Stimulated activated CD8-positive, alpha-beta memory T cell treated with anti-CD3 and anti-CD28 coated beads, Interleukin-12 subunit alpha, Interleukin-12 subunit beta, amount 100 ng/mL, for 1 hour (primary cell): ENCODE measurements around the gene CPN1.
A peak's percentile ranks its signal among the peaks of the same experiment; 100 is the strongest.

Source experiments
- DNase-seq: peaks from one replicate; pipeline ENCODE4 v3.0.0-alpha.2; 2020; ENCODE audit warnings: low read depth

CPN1 gene

DNA sequence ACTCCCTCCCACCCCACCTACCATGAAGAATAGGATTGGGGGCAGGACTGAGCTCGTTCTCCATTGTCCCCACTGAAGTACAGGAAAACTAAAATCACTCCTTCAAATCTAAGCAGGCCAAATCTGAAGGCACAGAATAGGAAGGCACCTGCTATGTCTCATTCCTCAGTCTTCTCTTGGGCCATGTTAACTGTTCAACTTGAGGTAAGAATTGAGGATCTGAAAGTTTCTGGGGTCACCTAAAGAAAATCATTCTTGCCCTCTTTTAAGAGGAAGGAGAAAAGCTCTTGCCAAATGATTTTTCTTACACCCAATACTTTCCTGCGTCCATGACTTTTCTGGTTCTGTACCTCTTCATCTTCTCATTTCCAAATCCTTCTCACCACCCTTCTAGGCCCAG lies 4.9 kb downstream of the CPN1 start:
- DNase-seq, result no peak

DNA sequence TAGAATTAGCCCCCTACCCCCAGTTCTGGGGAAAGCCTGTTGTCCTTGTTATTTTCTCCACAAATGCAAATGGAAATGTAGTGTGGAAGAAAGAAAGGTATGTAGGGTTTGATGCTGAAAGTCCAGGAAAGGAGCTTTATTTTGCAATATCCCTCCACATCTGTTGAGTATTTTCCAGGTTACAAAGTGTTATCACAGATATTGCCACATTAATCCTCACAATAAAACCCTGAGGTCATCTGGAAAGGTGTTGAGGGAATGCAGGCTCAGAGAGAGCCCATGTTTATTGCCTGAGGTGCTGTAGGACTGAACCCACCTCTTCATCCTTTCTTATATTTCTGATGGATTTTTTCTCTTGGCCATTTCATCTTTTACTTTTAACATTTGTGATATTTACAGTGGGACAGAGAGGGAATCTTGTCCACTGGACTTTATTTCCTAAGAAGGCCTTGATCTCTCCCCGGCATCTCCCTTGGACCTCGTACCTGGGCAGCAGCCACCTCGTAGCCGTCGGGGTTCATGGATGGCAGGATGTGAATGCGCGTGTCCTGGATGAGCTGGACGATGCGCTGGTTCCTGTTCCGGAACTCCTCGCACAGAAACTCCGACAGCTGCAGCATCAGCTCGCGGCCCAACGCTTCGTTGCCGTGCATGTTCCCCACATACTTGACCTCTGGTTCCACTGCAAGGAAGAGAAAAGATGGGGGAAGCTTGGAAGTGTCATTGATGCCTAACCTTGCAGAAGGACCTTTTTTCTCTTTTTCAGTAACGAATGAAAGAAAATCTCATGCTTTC lies 6.0 kb downstream of the CPN1 start:
- no peak for DNase-seq

DNA sequence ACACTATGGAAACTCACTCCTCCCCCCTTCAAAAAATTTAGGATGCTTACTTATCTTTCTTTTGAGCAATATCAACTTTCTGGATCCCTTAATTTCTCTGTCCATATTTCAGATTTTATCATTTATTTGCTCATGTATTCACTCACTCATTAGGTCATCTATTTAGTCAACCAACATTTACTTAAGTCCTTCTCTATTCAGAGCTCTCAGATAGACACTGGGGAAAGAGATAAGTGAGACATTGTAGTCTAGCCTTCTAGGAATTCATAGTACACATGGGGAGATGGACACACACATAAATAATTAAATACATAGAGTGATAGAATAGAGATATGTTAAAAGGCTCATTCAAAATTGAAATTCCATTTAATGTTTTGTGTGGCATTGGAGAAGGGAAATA lies 9.2 kb downstream of the CPN1 start:
- no peak for DNase-seq

DNA sequence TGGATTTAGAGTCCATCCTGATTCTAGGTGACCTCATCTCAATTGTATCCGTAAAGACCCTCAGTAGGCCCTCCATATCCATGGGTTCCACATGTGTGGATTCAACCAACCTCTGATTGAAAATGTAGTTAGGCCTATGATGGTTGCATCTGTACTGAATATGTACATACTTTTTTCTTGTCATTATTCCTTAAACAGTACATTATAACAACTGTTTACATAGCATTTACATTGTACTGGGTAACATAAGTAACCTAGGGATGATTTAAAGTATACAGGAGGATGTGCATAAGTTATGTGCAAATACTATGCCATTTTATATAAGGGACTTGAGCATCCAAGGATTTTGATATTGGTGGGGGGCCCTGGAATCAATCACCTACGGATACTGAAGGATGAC lies 10.1 kb downstream of the CPN1 start:
- DNase-seq, result no peak

DNA sequence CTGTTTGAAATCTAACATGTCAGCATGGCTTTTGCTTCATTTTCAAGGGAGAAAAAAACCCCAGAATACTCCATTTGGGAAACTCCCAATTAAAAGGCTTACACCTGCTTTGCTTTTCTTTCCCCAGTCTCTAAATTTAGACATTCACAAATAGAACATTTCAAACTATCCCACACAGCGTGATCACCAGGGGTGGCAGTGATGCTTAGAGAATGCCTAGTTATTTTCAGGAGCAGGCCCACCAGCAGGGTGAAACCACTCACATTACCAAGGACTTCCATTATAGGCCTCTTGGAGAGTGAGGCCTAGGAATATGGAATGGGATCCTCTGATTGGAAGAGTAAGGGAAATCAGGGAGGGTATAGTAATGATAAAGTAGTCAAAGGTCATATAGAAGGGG lies 14.2 kb downstream of the CPN1 start:
- no peak for DNase-seq

DNA sequence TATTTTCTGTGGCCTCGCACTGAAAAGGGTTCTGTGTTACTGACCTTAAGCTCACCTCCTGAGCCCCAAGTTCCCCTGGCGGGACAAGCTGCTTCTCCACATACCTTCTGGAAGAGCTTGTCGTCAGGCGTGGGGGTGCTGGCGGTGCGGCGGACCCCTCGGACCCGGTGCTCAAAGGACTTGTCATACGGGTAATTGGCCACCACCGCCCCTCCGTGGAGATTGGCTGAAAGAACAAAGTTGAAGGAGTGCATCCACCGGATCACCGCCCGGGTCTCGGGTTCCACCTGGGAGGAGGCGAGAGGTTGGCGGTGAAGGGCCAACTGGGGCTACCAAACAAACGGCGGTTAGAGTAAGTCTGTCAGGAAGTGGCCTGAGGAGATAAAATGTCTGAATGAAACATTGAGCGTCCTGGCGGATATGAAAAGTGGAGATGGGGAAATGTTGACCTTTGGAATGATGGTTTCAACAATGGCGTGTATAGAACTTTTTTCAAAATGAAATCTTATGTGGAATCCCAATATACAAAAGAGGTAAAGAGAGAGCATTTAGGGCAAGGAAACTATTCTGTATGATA lies 16.5 kb downstream of the CPN1 start:
- DNase-seq, result no peak

DNA sequence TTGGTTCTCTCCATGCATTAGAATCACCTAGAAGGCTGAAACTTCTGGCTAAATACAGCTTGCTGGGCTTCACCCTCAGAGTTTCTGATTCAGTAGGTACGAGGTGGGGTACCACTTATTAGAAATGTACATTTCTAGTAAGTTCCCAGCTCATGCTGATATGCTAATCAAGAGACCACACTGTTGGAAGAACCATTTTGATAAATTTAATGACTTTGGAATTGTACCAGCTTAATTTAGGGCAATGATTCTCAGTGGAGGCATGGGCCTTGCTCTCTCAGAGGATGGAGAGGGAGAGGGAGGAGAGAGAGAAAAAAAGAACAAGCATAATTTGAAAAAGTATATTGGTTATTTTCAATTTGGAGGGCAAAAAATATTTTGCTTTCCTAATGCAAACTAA lies 20.3 kb downstream of the CPN1 start:
- no peak for DNase-seq

DNA sequence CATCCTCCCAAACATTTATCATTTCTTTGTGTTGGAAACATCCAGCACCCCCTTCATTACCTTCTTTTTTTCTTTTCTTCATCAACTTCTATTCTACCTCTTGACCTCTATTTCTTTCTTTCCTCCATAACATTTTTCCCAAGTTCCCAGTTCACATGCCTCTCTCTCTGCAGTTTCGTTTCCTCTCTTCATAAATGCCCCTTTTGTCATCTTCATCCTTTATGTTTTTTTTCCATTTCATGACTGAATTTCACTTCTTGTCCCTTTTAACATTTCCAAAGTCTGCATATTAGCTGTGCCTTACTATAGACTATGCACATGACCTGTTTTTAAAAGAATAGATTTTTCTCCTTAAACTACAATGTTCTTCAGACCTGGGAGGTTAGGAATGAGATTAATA lies 23.7 kb downstream of the CPN1 start:
- no peak for DNase-seq

DNA sequence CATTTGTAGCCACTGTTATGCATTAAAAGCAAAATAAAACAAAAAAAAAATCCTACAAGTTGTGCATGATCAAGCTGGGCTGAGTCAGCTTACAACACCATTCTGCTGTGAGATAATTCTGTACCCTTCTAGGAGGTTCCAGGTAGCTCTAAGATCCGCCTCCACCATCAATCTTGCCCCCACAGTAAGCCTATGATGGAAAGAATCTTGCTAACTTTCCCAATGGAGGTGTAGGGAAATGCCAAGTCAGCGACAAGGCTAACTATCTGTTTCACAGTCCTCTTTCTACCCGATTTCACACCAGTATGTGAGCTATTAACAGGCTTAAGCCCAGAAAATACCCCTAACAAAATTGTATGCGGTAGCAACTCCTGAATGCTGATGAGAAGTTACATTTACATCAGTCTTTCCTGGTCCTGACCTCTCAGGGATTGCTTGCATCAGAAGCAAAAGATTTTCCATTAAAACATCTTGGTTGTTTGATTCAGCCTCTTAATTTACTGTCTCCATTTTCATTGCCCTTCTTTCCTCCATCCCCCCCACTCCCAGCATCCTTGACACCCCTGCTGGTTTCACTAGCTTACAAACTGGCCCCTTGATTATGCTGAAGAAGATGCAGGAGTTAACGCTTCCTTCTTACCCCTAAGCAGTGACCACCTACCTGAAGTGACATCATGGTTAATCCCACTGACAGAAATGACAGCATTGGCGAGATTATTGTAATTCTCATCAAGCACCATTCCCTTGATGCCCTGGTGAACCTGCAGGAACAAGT lies 27.8 kb downstream of the CPN1 start:
- DNase-seq, result no peak

DNA sequence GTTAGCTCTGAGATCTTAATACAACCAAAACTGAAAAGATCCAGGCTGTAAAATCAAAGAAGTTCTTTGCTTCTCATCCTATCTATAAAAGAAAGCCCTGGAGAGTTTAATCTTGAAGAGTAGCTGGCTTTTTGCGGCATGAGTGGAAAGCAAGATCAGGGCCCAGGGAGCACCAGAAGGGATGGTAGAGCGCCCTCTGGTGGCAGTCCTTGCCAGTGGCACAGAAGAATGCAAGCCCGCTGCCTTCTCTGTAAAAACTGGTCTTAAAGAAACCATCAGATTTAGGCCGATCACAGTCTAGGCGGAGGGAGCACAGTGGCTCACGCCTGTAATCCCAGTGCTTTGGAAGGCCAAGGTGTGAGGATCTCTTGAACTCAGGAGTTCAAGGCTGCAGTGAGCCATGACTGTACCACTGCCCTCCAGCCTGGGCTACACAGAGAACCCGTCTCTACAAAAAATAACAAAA lies 35.6 kb downstream of the CPN1 start:
- peak; percentile 73 for DNase-seq

DNA sequence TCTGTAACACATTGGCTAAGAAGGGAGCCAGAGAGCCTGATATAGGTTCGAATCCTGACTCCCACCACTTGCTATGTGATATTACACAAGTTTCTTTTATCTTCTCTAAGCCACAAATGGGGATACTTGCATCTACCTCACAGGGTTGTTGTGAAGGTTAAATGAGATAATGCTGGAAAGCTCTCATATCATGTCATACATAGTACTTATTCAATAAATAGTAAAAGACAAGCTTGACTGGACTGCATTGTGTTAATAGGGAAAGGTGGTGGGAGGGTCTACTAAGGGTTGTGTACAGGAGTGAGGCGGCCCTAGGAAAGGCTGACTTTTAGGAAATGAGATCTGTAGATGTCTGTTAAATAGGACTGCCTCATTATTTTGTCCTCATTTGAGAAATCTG lies 36.1 kb downstream of the CPN1 start:
- DNase-seq, result no peak

DNA sequence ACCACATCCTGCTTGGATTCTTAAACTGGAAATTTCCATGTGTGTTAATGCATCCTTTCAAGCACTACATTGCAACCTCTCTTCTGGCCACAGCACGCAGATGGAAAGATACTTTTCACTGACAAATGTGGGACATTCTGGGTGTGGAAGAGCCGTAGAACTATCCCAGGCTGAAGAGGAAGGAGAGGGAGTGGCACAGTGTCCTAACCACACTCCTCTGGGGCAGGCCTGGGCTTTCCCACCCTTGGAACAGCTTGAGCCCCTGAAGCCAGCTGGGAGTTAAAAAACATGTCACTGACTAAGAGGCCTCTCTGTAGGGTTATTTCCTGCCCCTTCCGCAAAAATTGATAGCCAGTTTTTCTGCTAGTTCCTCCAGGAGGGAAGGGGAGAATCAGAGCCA lies 37.9 kb downstream of the CPN1 start:
- no peak for DNase-seq

DNA sequence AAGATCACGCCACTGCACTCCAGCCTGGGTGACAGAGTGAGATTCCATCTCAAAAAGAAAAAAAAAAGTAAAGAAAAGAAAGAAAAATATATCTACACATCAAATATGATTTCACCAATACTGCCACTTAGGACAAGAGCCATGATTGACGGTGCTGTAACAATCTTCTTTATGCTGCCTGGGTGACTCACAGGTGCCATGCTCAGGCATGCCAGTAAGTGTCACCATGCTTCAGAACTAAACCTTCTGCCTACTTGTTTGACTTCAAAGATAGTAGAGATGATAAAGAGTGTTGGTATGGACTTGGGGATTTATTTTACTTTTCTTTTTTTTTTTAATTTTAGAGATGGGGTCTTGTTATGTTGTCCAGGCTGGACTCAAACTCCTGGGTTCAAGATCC lies 38.3 kb downstream of the CPN1 start:
- DNase-seq, result no peak

DNA sequence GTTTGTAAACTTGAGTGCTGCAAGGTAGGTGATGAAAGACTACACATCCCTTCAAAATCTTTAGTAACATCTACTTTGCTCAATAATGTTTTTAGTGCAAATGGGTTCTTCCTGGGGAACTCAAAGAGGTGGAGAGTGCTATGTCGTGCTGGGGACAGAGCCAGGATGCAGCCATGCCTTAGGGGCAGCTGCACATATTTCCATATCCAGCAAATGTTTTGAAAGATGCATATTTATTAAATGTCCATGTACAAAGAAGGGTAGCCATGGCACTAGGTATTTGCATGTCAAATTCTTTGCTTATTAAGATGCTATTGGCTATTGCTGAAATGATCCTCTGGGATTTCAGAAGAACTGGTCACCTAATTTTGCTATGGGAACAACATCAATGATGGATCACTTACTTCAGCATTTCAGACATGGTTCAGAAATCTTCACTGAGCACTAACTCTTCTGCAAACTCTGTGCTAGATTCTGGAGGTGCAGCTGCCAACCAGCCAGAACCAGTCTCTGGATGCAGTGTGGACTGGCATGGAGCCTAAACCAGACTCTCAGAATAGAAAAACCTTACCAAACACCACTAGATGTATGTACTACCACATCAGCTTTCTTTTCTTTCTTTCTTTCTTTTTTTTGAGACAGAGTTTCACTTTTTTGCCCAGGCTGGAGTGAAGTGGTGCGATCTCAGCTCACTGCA lies 40.2 kb downstream of the CPN1 start:
- DNase-seq, result no peak

DNA sequence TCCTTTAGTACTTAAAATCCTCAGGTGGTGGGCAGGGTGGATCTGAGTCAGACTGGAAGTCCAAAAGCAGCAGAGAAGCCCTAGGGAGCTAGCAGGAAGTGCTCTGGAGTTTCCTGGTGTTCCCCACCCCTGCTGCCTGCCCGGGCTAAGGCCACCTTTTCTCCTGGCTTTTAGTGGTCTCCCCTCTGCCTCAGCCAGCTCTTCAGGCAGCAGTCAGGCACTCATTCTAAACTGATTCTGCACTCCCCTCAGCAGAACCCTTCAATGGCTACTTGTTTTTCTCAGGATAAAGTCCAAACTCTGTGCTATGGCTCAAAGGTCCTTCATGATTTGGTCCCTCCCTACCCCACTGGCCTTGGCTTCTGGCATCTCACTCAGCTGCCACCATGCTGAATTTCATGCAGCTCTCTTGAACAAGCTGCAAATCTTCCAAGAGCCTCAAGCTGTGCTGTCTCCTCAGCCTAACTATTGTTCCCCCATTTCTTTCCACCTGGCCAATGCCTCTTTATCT lies 43.1 kb downstream of the CPN1 start:
- no peak for DNase-seq

DNA sequence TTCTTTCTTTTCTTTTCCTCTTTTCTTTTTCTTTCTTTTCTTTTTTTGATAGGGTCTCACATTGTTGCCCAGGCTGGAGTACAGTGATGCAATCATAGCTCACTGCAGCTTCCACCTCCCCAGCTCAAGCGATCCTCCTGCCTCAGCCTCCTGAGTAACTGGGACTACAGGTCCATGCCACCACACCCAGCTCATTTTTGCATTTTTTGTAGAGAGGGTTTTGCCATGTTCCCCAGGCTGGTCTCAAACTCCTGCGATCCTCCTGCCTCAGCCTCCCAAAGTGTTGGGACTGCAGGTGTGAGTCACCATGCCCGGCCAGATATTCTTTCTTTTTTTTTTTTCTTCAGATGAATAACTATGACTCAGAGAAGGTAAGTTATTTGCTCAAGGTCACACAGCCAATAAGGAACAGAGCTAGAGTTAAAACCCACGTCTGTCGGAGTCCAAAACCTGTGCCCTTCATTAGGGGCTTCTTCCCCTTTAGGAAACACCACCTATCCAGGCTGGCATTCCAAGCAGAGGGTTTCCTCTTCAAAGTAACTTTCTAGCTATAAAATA lies 43.8 kb downstream of the CPN1 start:
- DNase-seq, result no peak

DNA sequence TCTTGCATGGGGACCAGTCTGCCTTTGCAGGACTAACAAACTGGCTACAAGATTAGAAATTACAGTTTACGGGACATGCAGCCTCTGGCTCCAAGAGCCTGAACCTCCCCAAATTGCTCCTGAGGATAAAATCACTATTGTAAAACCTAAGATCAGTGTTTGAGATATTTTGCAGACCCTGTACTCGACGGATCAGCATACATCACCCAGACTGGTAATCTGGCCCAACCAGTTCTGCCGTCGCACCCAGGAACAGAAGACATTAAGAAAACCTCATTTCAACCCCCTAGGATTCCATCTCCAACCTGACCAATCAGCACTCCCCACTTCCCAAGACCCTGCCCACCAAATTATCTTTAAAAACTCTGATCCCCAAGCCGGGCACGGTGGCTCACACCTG lies 44.8 kb downstream of the CPN1 start:
- no peak for DNase-seq

DNA sequence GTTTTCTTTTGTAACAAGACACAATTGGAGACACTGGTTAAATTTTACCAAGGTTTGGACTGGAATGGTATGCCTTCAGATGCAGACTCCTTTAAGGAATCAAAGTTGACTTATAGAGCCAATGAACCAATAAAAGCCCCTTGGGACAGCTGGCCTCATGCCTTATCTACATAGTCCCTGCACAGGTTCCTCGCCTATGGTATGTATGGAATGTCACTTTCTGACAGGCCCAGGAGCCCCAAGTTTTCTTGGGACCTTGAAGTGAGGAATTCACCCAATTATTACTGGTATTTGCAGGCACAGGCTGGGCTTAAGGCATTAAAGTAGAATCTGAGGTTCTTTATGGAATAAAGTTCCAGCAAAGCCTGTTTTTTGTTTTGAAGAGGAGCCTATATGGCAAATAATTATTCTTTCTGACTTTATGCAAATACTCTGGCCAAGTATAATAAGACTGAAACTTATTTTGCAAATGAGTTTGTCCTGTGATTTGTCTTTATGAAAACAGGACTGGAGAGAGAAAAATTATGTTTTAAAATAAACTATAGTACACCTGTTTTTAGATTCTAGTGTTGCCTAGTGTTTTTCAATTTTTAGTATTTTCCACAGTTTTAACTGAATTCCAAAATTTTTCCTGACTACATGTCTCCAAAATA lies 47.8 kb downstream of the CPN1 start:
- DNase-seq, result no peak

DNA sequence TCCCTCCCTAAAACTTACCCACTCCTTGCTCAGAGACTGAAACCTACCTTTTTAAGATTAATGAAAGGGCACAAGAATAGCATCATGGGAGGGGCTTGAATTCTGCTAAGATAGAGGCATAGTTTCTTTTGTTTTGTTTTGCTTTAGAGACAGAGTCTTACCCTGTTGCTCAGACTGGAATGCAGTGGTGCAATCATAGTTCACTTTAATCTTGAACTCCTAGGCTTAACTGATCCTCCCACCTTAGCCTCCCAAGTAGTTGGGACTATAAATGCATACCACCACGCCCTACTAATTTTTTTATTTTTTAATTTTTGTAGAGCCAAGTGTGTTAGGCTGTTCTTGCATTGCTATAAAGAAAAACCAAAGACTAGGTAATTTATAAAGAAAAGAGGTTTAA lies 54.3 kb downstream of the CPN1 start:
- no peak for DNase-seq

DNA sequence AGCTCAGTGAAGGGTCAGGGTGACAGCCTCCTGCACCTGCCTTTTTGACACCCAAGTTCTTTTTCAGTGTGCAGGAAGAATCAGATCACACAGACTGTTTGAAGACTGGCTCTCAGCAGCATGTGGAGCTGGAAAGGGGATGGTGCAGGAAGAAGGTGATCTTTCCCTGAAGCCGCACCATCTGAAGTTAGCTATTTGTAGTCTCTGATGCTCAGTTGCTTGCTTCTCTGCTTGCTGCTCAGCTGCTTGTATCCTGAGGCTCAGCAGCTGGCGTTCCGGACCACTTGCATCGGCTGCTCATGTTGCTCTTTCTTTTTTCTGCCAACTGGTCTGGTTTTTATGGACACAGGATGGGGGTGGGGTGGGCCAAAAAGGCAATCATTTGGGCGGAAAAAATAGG lies 56.1 kb downstream of the CPN1 start:
- DNase-seq, result no peak

DNA sequence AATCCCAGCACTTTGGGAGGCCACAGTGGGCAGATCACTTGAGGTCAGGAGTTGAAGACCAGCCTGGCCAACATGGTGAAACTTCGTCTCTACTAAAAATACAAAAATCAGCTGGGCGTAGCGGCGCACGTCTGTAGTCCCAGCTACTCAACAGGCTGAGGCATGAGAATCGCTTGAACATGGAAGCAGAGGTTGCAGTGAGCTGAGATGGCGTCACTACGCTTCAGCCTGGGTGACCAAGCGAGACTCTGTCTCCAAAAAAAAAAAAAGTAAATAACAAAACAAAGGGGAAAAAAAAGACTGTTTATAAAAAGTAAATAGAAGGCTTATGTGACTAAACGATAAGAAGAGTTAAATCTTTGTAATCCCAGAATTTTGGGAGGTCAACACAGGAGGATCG lies 56.9 kb downstream of the CPN1 start:
- no peak for DNase-seq

DNA sequence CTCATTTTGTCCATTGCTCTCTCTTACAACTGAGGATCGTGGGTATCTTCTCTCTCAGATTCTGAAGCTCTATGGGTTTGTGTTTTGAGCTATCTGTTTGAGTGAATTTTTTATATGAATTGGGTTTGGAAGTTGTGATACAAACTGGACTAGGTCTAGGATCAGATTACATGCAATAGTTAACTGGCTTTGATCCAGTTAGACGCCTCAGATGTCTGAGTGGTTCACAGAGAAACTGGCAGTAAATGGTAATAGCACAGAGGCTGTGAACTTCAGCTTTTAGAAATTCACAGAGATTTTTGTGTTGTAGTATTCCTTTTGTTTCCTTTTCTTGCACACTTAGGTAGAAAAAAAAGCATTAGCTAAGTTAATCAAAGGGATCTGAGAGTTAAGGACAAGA lies 59.3 kb downstream of the CPN1 start:
- no peak for DNase-seq
